HCT116 (cell line): ENCODE results near the gene SPSB2.

Experiments
- EZH2 ChIP-seq: fragments of 200-600 bp; sonication (generic); IDR thresholded peaks from 2 replicates; pipeline ENCODE4 v1.6.1; 2017; ENCODE audit warnings: antibody characterized with exemption, mixed run types
- SIN3A ChIP-seq: IDR thresholded peaks from 2 replicates; pipeline ENCODE4 v1.6.1; 2012; ENCODE audit warnings: low read depth
- TF ChIP-seq, protein P1 (sequence below), 3 experiments: fragments of 200-600 bp in 1 of 3; sonication (generic) in 1 of 3; IDR thresholded peaks in 2 of 3; conservative IDR thresholded peaks in 1 of 3; 2 replicates each; pipeline ENCODE4 v1.5.1; 2012 to 2017; ENCODE audit warnings: low read depth in 2 of 3, low read length in 2 of 3, antibody characterized with exemption in 1 of 3, borderline replicate concordance in 1 of 3, control low read depth in 1 of 3, mild to moderate bottlenecking in 1 of 3, mixed read lengths in 1 of 3, mixed run types in 1 of 3, moderate library complexity in 1 of 3; ENCODE audit not compliant: insufficient read depth in 1 of 3

DNA sequence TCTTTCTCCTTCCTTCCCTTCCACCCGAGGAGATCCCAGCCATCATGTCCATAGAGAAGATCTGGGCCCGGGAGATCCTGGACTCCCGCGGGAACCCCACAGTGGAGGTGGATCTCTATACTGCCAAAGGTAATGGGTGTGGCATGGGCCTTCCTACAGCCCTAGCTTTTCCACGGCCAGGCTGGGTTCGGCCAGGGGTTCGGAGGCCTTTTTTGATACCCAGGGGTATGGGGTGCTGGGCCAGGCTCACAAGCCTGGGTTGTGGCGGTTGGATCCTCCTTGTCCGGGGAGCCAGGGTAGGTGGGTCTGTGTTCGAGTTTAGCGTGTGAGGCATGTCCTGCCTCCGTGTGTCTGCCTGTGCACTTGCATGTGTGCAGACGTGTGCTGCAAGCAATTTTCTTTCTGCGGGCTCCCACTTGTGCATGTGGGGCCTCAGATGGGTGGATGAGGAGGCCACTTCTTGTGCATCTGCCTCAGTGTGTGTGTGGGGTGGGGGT is 42.7 kb upstream of the SPSB2 start:
- TF ChIP-seq, protein P1, sequence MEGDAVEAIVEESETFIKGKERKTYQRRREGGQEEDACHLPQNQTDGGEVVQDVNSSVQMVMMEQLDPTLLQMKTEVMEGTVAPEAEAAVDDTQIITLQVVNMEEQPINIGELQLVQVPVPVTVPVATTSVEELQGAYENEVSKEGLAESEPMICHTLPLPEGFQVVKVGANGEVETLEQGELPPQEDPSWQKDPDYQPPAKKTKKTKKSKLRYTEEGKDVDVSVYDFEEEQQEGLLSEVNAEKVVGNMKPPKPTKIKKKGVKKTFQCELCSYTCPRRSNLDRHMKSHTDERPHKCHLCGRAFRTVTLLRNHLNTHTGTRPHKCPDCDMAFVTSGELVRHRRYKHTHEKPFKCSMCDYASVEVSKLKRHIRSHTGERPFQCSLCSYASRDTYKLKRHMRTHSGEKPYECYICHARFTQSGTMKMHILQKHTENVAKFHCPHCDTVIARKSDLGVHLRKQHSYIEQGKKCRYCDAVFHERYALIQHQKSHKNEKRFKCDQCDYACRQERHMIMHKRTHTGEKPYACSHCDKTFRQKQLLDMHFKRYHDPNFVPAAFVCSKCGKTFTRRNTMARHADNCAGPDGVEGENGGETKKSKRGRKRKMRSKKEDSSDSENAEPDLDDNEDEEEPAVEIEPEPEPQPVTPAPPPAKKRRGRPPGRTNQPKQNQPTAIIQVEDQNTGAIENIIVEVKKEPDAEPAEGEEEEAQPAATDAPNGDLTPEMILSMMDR (IDR thresholded peaks at IDR 0.05 in 2 of 3, conservative IDR thresholded peaks at IDR 0.05 in 1 of 3; ENCODE audit: borderline replicate concordance in 1 of 3, insufficient read depth in 1 of 3, low read depth in 2 of 3, low read length in 2 of 3): no peak
- TF ChIP-seq EZH2: no peak
- no peak for TF ChIP-seq SIN3A
